NCI-H2227 (cell line): ENCODE results near the gene NUP210.
"Not testable (repeated sequence)": the region's sequence is repeated elsewhere in the genome, so short reads cannot be mapped to it uniquely, and the experiment has no call there.

Experiments
- DNase-seq: peaks from one replicate; lab custom pipeline; 2025; ENCODE audit not compliant: unreplicated experiment; lab: John Stamatoyannopoulos, UW

The NUP210 gene

DNA sequence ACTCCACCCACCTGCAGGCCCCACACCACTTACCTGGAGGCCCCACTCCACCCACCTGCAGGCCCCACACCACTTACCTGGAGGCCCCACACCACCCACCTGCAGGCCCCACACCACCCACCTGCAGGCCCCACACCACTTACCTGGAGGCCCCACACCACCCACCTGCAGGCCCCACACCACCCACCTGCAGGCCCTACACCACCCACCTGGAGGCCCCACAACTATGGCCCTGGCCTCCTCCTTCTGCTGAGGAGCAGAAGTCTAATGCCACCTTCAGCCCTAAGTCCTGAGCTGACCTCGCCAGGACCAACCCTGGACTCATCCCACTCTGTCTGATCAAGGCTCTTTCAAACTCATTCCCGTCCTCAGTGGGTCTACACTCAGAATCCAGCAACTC, 42.4 kb downstream of the NUP210 start:
- not testable (repeated sequence) for DNase-seq

- DNase-seq = no peak
Observed at GRCh38 chr3:13377021-13377420, 43.1 kb downstream of the NUP210 start.

GRCh38 chr3:13376091-13376490, 44.0 kb downstream of the NUP210 start:
- DNase-seq = no peak

GRCh38 chr3:13375464-13375863, 44.7 kb downstream of the NUP210 start:
- no peak for DNase-seq

DNA sequence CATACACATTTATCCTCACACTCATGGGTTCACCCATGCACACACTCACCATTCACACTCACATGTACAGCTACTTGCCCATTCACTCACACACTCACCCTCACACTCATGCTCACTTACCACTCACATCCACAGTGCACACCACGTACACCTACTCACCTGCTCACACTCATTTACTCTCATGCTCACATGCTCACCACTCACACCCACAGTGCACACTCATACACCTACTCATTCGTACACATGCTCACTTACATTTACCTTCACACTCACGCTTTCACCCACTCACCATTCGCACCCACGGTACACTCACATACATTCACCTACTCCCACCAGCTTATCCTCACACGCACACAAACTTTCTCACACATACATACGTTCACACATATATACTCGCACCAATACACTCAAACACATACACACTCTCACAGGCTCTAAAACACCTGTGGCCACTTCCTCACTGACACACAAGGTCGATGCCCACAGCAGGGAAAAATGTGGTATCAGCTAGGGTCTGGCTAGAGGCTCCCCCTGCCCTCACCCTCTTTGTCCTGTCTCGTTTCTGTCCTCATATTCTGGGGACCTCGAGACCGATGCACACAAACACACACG, 46.0 kb downstream of the NUP210 start:
- DNase-seq = no peak

DNA sequence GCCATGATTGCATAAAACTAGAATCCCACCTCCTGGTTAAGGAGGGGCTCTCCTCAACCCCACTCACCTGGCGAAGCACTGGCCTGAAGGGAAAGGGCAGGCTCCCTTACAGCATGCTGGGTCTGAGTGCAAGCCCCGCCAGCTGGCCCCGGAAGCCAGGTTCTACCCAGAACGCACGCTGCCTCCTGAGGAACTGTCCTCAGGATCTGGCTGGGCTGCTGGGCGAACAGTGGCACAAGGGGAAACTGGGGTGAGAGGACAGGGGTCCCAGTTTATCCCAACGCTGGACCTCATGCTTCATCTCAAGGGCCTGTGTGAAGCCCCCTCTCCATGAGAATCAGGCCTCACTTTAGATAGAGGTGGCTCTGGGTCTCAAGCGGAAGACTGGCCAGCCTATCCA, 47.5 kb downstream of the NUP210 start:
- no peak for DNase-seq

- DNase-seq = no peak
Observed at GRCh38 chr3:13372126-13372525, 48.0 kb downstream of the NUP210 start.

- DNase-seq = no peak
Observed at GRCh38 chr3:13371100-13372075, 48.7 kb downstream of the NUP210 start.

DNA sequence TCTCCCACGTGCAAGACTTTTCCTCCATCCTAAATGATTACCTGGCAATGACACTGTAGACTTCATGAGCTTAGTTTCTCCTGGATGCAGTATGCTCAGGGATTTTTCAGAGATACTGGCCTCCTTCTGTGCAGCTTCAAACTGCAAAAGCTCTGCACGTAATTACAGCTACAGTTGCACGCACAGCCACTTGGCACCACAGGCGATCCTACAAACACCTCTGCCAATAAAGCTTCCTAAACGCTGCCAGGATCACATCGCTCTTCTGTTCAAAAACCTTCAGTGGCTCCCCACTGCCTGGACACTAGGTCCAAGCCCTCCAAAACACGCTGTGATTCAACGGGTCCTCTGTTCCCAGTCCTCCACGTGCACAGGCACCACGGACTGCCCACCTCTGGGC, 49.5 kb downstream of the NUP210 start:
- no peak for DNase-seq

DNA sequence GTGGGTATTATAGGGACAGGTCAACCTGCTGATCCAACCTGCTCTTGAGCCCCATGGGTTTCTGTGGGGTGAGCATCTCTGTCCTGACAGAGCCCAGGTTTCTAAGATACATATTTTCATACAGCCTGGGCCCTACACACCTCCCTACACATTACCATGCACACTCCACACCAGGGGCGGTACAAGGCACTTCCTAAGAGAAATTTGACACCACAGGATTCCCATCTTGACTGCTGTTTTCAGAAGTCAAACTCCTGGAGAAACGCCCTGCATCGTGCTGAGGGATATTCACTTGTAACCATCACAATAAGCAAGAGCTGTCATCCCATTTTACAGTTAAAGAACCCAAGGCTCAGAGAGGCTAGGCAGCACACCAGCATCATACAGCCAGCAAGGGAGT, 50.1 kb downstream of the NUP210 start:
- DNase-seq = no peak

GRCh38 chr3:13368834-13369233, 51.3 kb downstream of the NUP210 start:
- DNase-seq = no peak

DNA sequence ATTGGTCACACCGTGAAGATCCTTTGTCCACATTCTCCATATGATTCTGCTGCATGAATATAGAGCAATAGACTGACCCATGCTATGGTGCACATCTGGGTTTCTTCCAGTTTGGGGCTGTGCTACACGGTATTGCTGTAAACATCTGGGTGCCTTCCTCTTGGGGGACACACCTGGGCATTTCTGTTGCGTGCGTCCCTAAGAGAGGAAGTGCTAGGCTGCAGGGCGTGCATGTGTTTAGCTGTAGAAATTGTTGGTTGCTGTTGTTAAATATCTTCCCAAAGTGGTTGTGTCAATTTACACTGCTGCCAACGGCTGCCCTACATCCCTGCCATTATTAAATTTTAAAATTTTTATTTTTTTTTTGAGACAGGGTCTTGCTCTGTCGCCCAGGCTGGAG, 52.4 kb downstream of the NUP210 start:
- DNase-seq = no peak

DNA sequence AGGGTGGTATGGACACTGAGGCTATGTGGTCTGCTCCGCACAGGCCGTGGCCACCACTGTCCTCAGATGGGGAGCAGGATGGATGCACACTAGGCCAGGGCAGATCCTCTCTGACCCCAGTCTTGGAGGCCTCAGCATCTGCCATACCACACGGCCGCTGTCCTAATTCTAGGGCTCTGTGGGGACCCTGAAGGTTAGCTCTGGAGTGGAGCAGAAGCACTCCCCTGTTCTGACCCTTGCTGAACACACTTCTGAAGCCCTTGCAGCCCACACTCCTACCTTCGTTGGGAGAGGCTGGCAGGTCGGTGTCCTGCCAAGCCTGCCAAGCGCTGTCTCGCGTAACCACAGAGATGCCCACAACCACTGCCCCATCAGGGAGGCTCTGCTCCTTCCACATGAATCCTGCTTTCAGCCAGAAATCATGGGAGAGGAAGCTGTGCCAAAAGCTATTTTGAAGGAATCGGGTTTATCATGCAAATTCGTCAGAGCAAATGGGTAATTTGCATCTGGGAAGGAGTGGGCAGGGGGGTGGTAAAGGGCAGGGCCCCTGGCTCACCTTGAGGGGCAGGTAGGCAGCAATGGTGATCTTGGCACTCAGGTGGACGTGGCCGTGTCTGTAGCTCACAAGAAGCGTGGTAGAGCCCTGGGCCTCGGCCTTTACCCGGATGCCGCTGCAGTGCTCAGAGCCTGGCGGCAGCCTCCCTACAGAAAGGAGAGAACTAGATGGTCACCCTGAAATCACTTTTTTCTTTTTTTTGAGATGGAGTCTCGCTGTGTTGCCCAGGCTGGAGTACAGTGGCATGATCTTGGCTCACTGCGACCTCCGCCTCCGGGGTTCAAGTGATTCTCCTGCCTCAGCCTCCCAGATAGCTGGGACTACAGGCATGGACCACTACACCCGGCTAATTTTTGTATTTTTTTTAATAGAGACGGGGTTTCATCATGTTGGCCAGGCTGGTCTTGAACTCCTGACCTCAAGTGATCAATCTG, 54.4 kb downstream of the NUP210 start:
- DNase-seq = no peak

DNA sequence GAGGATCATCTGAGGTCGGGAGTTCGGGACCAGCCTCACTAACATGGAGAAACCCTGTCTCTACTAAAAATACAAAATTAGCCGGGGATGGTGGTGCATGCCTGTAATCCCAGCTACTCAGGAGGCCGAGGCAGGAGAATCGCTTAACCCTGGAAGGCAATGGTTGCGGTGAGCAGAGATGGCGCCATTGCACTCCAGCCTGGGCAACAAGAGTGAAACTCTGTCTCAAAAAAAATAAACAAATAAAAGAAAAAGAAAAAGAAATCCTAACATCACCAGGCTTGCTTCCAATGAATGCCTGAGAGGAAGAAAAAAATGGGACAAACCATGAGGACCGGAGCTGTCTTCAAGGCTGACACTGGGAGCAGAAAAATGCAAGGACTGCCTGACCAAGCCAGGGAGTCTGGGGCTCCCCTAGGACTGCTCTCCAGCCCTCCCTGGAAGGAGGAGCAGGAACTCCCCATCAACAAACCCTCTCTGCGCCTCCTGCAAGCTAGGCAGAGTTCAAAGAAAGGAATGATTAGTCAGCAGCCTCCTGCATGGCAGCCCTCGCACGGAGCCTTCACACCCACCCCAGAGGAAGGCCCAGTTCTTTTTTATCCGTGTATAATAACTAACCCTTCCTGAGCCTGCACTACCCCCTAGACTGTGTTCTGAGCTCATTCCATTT, 55.4 kb downstream of the NUP210 start:
- DNase-seq = no peak

GRCh38 chr3:13362551-13362950, 57.6 kb downstream of the NUP210 start:
- DNase-seq = no peak

DNA sequence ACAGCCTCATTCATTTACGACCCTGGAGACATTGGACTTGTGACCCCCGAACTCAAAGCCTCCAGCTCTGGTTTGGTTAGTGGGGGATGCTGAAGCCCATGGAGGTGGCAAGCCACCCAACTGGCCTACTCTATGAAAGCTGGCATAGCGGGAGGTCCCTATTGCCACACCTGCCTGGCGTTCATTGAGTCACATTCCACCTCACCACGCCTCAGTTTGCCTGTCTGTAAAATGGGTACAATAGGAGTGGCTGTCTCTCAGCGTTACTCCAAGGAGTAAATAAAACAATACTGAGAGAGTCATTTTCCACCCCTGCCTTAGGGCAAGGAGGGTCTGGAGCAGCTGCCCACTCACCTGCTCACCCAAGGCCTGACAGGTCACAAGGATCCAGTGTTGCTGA, 60.2 kb downstream of the NUP210 start:
- no peak for DNase-seq

- DNase-seq = no peak
Observed at GRCh38 chr3:13358643-13359042, 61.5 kb downstream of the NUP210 start.

- DNase-seq = no peak
Observed at GRCh38 chr3:13358051-13358450, 62.1 kb downstream of the NUP210 start.

DNA sequence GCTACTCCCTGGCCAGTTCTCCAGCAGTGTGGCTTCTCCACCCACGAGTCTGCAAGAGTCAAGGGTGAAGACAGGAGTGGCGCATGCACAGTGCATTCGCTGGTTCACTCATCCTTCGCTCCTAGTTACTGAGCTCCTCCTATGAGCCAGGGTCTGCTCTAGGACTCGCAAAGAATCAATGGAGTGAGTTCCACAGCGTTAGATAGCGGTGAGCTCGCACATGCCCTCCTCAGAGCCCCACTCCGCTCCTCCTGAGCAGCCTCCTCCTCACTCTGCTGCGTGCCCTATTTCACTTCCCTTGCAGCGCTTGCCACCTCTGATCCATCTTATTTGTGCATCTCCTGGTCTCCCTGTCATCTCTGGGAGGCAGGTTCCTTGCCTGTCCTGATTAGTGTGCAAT, 63.0 kb downstream of the NUP210 start:
- DNase-seq = no peak

- DNase-seq = no peak
Observed at GRCh38 chr3:13353936-13354542, 66.1 kb downstream of the NUP210 start.
